Measurements from ENCODE around the gene RCE1.

RCE1 gene

DNA sequence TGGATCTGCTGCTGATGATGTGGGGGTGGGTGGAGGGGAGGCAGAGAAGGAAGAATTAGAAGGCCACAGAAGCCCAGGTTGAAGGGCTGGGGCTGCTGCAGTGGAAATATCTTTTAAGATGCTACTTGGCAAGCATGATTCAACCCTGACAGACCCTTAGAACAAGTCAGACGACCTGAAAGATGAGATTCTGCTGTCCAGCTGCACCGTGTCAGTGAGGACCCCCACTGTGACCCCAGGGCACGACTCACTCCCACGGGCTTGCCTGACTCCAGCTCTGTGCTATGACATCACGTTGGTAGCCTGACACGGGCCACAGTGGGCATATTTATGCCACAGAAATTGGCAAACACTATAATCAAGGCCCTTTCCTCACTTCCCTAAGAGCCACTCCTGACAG, 49.7 kb downstream of the RCE1 start:
- no peak overlapping the region for H3K27ac ChIP-seq (replicated peaks; ENCODE audit: low read length)
- H4K91ac ChIP-seq (ENCODE audit: low read depth, low read length, poor library complexity): no peak overlapping the region
- H2BK120ac ChIP-seq (ENCODE audit: low read depth, low read length): no peak overlapping the region
- no peak for DNase-seq (ENCODE audit: low spot score)
- H3K18ac ChIP-seq (ENCODE audit: low read length): peak overlapping the region; percentile 20
- H3K14ac ChIP-seq (ENCODE audit: low read length): no peak overlapping the region
- H2AFZ ChIP-seq (ENCODE audit: low read length): no peak overlapping the region
- H3K9ac ChIP-seq (ENCODE audit: low read depth, low read length, poor library complexity): no peak overlapping the region
- H3K23ac ChIP-seq (ENCODE audit: low read depth, low read length, poor library complexity): no peak overlapping the region
- H3K4ac ChIP-seq (ENCODE audit: low read length): no peak overlapping the region
- no peak overlapping the region for H2BK5ac ChIP-seq (ENCODE audit: low read length)
- H3K4me3 ChIP-seq (ENCODE audit: low read length in 2 of 2): no peak overlapping the region
- H3K79me1 ChIP-seq (ENCODE audit: low read depth, low read length): no peaks in the 10 kb centered on the region
- no peak overlapping the region for H4K8ac ChIP-seq (ENCODE audit: low read depth, low read length)
- no peaks in the 10 kb centered on the region for H3K9me3 ChIP-seq (replicated peaks in 1 of 2; ENCODE audit: control insufficient read depth in 2 of 2, insufficient read depth in 1 of 2, low read depth in 1 of 2, low read length in 2 of 2)
- H3K36me3 ChIP-seq (replicated peaks in 1 of 2; ENCODE audit: control insufficient read depth in 2 of 2, insufficient read depth in 2 of 2, low read length in 2 of 2): no peaks in the 10 kb centered on the region
- H2BK12ac ChIP-seq (ENCODE audit: low read length): no peak overlapping the region
- no CpG with 5 or more reads among the region's 6 CpGs for WGBS, 2 donors (ENCODE audit: extremely low coverage in 2 of 2, insufficient read length in 2 of 2, insufficient replicate concordance in 1 of 2)
- no peak overlapping the region for H3K4me2 ChIP-seq (ENCODE audit: insufficient read depth, low read length, poor library complexity, severe bottlenecking)
- H3K4me1 ChIP-seq (ENCODE audit: control insufficient read depth in 2 of 2, insufficient read depth in 1 of 2, low read depth in 1 of 2, low read length in 2 of 2): peaks cover 4 to 9% of the 10 kb centered on the region in 2 donors
- no peaks in the 10 kb centered on the region for H3K27me3 ChIP-seq (ENCODE audit: control insufficient read depth in 3 of 3, insufficient read depth in 3 of 3, low read depth in 1 of 3, low read length in 3 of 3)
- H2AK5ac ChIP-seq (ENCODE audit: low read depth, low read length): no peak overlapping the region
- H2BK15ac ChIP-seq (ENCODE audit: low read length): no peak overlapping the region

DNA sequence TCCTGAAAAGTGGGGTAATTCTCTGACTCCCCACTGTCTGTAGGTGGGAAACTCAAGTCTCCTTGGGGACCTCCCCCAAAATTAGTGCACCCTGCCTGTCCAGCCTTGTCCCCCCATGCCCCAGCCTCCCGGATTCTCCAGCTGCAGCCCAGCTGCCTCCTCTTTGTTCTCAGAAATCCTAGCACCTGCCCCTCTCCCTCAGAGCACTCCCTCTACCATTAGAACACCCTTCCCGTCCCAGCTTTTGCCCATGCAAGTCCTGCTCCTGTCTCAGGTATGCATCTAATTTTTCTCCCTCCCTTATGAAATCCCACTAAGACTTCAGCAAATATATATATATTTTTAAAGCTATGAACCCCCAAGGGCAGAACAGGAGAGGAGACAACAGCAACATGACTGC, 50.9 kb downstream of the RCE1 start:
- Histone ChIP-seq H4K91ac (ENCODE audit: low read depth, low read length, poor library complexity) (no peak overlapping the region), H3K9me3 (replicated peaks in 1 of 2; ENCODE audit: control insufficient read depth in 2 of 2, insufficient read depth in 1 of 2, low read depth in 1 of 2, low read length in 2 of 2) (no peaks in the 10 kb centered on the region), H3K4me3 (ENCODE audit: low read length in 2 of 2) (no peak overlapping the region), H3K18ac (ENCODE audit: low read length) (no peak overlapping the region), H3K9ac (ENCODE audit: low read depth, low read length, poor library complexity) (no peak overlapping the region), H2AFZ (ENCODE audit: low read length) (no peak overlapping the region), H3K4me1 (ENCODE audit: control insufficient read depth in 2 of 2, insufficient read depth in 1 of 2, low read depth in 1 of 2, low read length in 2 of 2) (peaks cover 4 to 9% of the 10 kb centered on the region in 2 donors), H3K27me3 (ENCODE audit: control insufficient read depth in 3 of 3, insufficient read depth in 3 of 3, low read depth in 1 of 3, low read length in 3 of 3) (no peaks in the 10 kb centered on the region), H3K36me3 (replicated peaks in 1 of 2; ENCODE audit: control insufficient read depth in 2 of 2, insufficient read depth in 2 of 2, low read length in 2 of 2) (no peaks in the 10 kb centered on the region), H3K27ac (replicated peaks; ENCODE audit: low read length) (no peak overlapping the region), H3K14ac (ENCODE audit: low read length) (no peak overlapping the region), H4K8ac (ENCODE audit: low read depth, low read length) (no peak overlapping the region), H3K4ac (ENCODE audit: low read length) (no peak overlapping the region), H2AK5ac (ENCODE audit: low read depth, low read length) (no peak overlapping the region), H2BK12ac (ENCODE audit: low read length) (no peak overlapping the region), H2BK15ac (ENCODE audit: low read length) (no peak overlapping the region), H3K4me2 (ENCODE audit: insufficient read depth, low read length, poor library complexity, severe bottlenecking) (no peak overlapping the region), H2BK120ac (ENCODE audit: low read depth, low read length) (no peak overlapping the region), H3K79me1 (ENCODE audit: low read depth, low read length) (no peaks in the 10 kb centered on the region), H2BK5ac (ENCODE audit: low read length) (no peak overlapping the region), H3K23ac (ENCODE audit: low read depth, low read length, poor library complexity) (no peak overlapping the region)
- no peak for DNase-seq (ENCODE audit: low spot score)
- no CpG with 5 or more reads among the region's 2 CpGs for WGBS, 2 donors (ENCODE audit: extremely low coverage in 2 of 2, insufficient read length in 2 of 2, insufficient replicate concordance in 1 of 2)
